ENCODE data around the gene FBN3.

Gene FBN3

DNA sequence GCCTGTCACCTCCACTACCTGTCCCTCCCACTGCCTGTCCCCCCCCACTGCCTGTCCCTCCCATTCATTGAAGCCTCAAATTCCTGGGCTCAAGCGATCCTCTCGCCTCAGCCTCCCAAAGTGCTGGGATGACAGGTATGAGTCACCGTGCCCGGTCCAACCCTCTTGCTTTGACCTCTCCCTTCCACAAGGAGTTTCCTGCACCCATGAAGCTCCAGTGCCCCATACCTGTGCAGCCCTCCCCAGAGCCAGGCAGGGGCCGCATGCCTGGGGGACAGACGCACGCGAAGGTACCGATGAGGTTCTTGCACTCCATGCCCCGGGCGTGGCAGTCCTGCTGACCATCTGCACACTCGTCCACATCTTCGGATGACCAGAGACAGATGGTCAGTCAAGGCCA, 62.5 kb downstream of the FBN3 start:
- TF ChIP-seq GABPA (IDR thresholded peaks at IDR 0.05; ENCODE audit: low read depth): no peak
- TF ChIP-seq SPI1 (IDR thresholded peaks at IDR 0.05; ENCODE audit: borderline replicate concordance, low read depth): no peak
- no peak for TF ChIP-seq POLR2AphosphoS5 (IDR thresholded peaks at IDR 0.05; ENCODE audit: low read depth)
- no peak for TF ChIP-seq REST (IDR thresholded peaks at IDR 0.05; ENCODE audit: insufficient replicate concordance, low read depth)
- TF ChIP-seq, protein P1, sequence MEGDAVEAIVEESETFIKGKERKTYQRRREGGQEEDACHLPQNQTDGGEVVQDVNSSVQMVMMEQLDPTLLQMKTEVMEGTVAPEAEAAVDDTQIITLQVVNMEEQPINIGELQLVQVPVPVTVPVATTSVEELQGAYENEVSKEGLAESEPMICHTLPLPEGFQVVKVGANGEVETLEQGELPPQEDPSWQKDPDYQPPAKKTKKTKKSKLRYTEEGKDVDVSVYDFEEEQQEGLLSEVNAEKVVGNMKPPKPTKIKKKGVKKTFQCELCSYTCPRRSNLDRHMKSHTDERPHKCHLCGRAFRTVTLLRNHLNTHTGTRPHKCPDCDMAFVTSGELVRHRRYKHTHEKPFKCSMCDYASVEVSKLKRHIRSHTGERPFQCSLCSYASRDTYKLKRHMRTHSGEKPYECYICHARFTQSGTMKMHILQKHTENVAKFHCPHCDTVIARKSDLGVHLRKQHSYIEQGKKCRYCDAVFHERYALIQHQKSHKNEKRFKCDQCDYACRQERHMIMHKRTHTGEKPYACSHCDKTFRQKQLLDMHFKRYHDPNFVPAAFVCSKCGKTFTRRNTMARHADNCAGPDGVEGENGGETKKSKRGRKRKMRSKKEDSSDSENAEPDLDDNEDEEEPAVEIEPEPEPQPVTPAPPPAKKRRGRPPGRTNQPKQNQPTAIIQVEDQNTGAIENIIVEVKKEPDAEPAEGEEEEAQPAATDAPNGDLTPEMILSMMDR (IDR thresholded peaks at IDR 0.05; ENCODE audit: insufficient read depth, low read length): no peak
- DNase-seq (ENCODE audit: low read depth in 1 of 2, low spot score in 1 of 2): no peak
- Histone ChIP-seq H3K27ac (replicated peaks) (no peak overlapping the region), H3K27me3 (ENCODE audit: insufficient read depth, poor library complexity, severe bottlenecking) (no peaks in the 10 kb centered on the region), H3K4me3 (replicated peaks; ENCODE audit: insufficient read depth, low read length) (no peak overlapping the region)

DNA sequence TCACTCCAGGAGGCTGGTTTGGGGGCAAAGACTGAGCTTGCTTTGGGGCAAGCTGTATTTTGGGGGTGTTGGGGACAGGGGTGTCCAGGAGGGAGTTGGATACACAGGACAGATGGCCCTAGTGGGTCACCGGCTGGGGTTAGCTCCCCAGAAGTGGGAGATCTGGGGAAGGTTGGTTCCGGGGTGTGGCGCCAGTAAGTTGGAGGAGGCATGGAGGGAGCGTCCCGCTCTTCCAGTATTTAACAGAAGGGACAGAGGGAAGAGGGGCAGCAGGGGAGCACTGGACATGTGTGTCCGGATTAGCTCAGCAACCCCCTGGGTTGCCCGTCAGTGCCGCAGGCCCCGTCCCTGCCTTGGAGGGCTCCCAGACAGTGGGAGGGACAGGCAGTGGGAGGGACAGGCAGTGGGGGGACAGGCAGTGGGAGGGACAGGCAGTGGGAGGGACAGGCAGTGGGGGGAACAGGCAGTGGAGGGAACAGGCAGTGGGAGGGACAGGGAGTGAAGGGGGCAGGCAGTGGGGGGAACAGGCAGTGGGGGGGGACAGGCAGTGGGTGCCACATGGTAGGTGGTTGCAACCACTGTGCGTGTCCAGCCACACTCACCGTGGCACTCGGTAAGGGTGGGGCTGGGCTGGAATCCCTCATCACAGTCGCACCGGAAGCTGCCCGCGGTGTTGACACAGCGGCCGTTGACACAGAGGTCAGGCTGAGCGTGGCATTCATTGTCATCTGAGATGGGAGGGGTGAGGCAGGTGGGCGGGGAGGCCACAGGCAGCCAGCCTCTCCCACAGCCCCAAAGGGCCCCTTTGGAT, 63.6 kb downstream of the FBN3 start:
- TF ChIP-seq REST (IDR thresholded peaks at IDR 0.05; ENCODE audit: insufficient replicate concordance, low read depth) (no peak), SPI1 (IDR thresholded peaks at IDR 0.05; ENCODE audit: borderline replicate concordance, low read depth) (no peak), POLR2AphosphoS5 (IDR thresholded peaks at IDR 0.05; ENCODE audit: low read depth) (no peak), GABPA (IDR thresholded peaks at IDR 0.05; ENCODE audit: low read depth) (no peak)
- TF ChIP-seq, protein P1 (IDR thresholded peaks at IDR 0.05; ENCODE audit: insufficient read depth, low read length): no peak
- Histone ChIP-seq H3K27me3 (ENCODE audit: insufficient read depth, poor library complexity, severe bottlenecking) (no peaks in the 10 kb centered on the region), H3K4me3 (replicated peaks; ENCODE audit: insufficient read depth, low read length) (no peak overlapping the region), H3K27ac (replicated peaks) (peak overlapping the region; percentile 32)
- DNase-seq (ENCODE audit: low read depth in 1 of 2, low spot score in 1 of 2): peak in 1 of 2 experiments; percentile 68

GRCh38 chr19:8084152-8084551, 65.2 kb downstream of the FBN3 start:
- no peak for TF ChIP-seq SPI1 (IDR thresholded peaks at IDR 0.05; ENCODE audit: borderline replicate concordance, low read depth)
- no peaks in the 10 kb centered on the region for H3K27me3 ChIP-seq (ENCODE audit: insufficient read depth, poor library complexity, severe bottlenecking)
- DNase-seq (ENCODE audit: low read depth in 1 of 2, low spot score in 1 of 2): no peak
- no peak overlapping the region for H3K27ac ChIP-seq (replicated peaks)
- no peak overlapping the region for H3K4me3 ChIP-seq (replicated peaks; ENCODE audit: insufficient read depth, low read length)

DNA sequence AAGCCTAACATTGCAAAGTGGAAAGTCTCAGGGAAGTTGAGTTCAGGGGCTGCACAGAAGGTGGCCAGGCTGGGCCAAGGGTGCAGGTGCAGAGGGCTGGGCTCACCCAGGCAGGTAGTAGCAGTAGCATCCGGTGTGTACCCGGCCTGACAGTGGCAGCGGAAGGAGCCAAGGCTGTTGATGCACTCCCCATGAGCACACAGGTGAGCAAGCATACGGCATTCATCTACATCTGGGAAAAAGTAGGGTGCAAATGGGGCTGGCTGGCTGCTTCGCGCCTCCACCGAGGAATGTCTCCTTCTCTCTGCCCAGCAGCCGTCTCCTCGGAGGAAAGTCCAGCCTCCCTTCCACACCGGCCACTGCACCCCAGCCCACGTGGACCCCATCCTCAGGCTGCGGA, 66.3 kb downstream of the FBN3 start:
- Histone ChIP-seq H3K4me3 (replicated peaks; ENCODE audit: insufficient read depth, low read length) (no peak overlapping the region), H3K27me3 (ENCODE audit: insufficient read depth, poor library complexity, severe bottlenecking) (no peaks in the 10 kb centered on the region), H3K27ac (replicated peaks) (no peak overlapping the region)
- DNase-seq (ENCODE audit: low read depth in 1 of 2, low spot score in 1 of 2): no peak
- TF ChIP-seq, protein P1 (IDR thresholded peaks at IDR 0.05; ENCODE audit: insufficient read depth, low read length): no peak
- TF ChIP-seq POLR2AphosphoS5 (IDR thresholded peaks at IDR 0.05; ENCODE audit: low read depth) (no peak), REST (IDR thresholded peaks at IDR 0.05; ENCODE audit: insufficient replicate concordance, low read depth) (no peak), SPI1 (IDR thresholded peaks at IDR 0.05; ENCODE audit: borderline replicate concordance, low read depth) (no peak), GABPA (IDR thresholded peaks at IDR 0.05; ENCODE audit: low read depth) (no peak)
